HG02610 (cell line): Measurements from ENCODE around the gene KCNK1.

Experiments used
- ATAC-seq: cut with Tn5 transposase; IDR thresholded peaks from one replicate; pipeline ENCODE4 v1.9.1; 2021; ENCODE audit warnings: mild to moderate bottlenecking, moderate library complexity; ENCODE audit not compliant: unreplicated experiment

The KCNK1 gene

GRCh38 chr1:233613252-233614172, at the start of gene KCNK1:
Gene KCNK1, plus strand, starts transcription at chr1:233614106. Its CDS starts 66 bp downstream, at chr1:233614172.
- peak; percentile 25 for ATAC-seq

DNA sequence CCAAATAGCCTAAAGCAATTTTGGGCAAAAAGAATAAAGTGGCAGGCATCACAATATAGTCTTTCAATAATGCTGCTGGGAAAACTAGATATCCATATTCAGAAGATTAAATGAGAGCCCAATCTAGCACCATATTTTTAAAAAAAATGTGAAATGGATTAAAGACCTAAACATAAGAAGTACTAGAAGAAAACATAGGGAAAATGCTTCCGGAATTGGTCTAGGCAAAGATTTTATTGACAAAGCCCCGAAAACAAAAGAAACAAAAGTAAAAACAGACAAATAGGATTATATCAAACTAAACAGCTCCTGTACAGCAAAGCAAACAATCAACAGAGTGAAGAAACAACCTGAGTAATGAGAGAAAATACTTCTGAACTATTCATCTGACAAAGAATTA, 48.6 kb upstream of the KCNK1 start:
- no peak for ATAC-seq

DNA sequence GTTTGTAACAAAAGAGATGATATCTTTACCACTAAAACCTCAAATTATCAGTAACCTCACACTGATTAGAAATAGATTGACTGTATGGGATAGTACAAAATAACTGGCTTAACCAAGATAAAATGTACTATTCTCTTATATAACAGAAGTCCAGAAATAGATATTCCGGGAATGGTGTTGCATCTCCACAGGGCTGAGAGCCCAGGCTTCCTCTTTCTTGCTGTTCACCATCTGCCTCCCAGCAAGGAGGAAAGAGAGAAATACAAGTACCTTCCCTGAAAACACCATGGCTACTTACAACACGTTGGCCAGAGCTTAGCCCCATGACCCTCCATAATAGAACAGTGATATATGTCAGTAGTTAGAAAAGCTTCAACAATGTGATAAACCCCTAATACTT, 47.0 kb upstream of the KCNK1 start:
- no peak for ATAC-seq

- ATAC-seq, result no peak
Observed at GRCh38 chr1:233569636-233570035, 44.3 kb upstream of the KCNK1 start.

- no peak for ATAC-seq
Observed at GRCh38 chr1:233570216-233570615, 43.7 kb upstream of the KCNK1 start.

- no peak for ATAC-seq
Observed at GRCh38 chr1:233570706-233571105, 43.2 kb upstream of the KCNK1 start.

DNA sequence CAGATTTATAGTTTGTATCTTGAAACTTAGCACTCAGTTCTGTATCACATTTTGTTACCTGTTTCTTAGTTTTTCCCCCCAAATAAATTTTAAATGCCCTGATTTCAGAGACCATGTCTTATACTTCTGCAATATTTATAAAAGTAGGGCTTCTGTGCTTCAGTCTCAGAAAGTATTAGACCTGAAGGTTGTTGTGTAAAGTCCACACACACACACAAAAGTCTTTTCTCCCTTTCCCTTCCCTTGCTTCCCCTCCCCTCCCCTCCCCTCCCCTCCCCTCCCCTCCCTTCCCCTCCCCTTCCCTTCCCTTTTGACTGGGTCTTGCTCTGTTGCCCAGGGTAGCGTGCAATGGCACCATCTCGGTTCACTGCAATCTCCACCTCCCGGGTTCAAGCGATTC, 41.0 kb upstream of the KCNK1 start:
- no peak for ATAC-seq

- no peak for ATAC-seq
Observed at GRCh38 chr1:233575450-233575849, 38.5 kb upstream of the KCNK1 start.

- ATAC-seq, result no peak
Observed at GRCh38 chr1:233582439-233582838, 31.5 kb upstream of the KCNK1 start.

DNA sequence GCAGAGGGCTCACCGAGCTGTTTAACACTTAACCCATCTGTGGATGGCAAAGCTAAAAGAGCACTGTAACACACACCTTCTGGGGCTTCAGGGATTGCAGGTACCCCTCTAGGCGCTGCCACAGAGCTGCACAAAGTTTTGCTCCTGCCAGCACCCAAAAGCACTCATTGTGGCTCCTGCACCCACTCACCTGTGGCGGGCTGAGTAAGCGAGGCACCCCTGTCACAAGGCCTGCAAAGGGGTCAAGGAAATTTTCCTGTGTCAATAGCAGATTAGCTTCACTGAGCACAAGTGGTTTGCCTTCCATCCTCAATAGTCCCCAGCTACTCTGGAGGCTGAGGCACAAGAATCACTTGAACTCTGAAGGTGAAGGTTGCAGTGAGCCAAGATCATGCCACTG, 29.5 kb upstream of the KCNK1 start:
- no peak for ATAC-seq

DNA sequence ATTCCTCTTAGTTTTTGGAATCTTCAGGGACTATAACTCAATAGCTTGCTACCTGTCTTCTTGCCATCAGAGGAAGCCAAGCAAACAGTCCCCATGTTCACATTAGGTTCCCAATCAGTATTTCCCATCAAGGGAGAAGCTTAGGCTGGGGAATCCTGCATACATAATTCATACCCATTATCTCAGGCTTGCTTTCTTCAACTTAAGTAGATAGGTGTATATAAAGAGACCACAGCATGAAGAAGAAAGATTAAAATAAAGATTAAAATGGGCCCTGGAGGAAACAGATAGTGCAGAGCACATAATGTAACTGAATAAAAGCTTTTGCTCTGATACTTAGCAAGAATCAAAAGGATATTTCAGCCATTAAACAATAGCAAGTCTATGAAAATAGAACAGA, 29.0 kb upstream of the KCNK1 start:
- no peak for ATAC-seq

GRCh38 chr1:233586301-233586700, 27.6 kb upstream of the KCNK1 start:
- no peak for ATAC-seq

- ATAC-seq, result no peak
Observed at GRCh38 chr1:233587196-233587595, 26.7 kb upstream of the KCNK1 start.

GRCh38 chr1:233587958-233588799, 25.7 kb upstream of the KCNK1 start:
- ATAC-seq, result peak; percentile 52

- peak; percentile 35 for ATAC-seq
Observed at GRCh38 chr1:233597489-233597901, 16.4 kb upstream of the KCNK1 start.

GRCh38 chr1:233598891-233599541, 14.9 kb upstream of the KCNK1 start:
- peak; percentile 84 for ATAC-seq

GRCh38 chr1:233599542-233600073, 14.3 kb upstream of the KCNK1 start:
- ATAC-seq, result peak; percentile 45

DNA sequence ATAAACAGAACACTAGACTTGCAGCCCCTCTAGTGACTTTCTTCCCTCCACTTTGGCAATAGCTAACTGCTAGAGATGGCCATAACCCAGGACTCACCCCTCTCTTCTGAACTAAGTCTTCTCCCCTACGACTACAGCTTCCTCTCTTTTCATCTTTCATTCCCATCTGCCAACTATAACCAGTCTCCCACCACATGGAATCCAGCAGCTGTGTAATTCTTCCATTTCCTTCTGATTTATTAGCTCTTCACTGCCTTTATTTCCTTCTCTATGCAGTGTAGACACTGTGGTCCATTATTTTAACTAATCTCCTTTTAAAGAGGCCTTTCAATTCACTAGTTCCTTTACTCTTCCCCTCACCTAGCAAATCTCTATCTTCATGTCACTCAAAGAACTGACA, 13.4 kb upstream of the KCNK1 start:
- ATAC-seq, result no peak

- no peak for ATAC-seq
Observed at GRCh38 chr1:233603478-233603877, 10.4 kb upstream of the KCNK1 start.

DNA sequence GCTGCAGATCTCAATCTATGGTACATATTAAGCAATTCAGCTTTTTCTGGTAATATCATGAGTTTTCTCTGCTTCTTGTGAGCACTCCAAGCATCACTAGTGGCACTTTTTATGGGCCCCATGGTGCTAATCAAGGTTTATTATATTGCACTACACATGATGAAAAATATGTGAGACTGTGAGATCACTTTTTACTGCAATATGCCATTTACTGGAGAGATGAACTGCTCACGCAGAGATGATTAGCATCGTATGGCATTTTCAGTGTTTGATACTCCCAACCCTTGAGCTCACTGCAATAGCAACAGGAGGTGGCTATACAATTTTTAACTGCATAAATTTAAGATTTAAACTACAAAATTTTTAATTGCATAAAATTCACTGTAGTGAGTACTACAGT, 8.7 kb upstream of the KCNK1 start:
- ATAC-seq, result no peak

GRCh38 chr1:233606813-233607212, 7.1 kb upstream of the KCNK1 start:
- no peak for ATAC-seq
